Measurements from ENCODE around the gene RNU2-63P. TPM values are rescaled to one million over a fixed set of nuclear protein-coding genes. Genes with fewer than 3 reads are reported as not detected.
"Not testable (repeated sequence)": the region's sequence is repeated elsewhere in the genome, so short reads cannot be mapped to it uniquely, and the experiment has no call there.

RNU2-63P gene
- polyA plus RNA-seq, 4 donors, result 0.81 TPM; not detected in 3

DNA sequence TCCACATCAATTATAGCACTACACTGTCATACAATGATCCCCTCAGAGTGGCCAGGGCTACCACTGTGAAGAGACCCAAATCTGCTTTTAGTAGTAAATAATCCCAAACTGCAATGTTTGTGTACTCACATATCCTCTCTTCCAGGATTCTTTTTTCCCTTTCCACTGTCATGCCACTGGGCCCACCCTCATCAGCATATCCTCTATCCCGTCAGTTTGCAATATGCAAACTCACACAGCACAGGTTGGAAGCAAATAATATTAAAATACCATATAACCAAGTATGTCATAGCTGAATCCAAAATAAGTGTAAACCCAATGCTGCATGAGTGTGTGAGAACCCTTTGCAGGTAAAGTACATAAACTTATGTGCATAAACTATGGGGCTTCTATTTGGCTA lies 28.9 kb downstream of the RNU2-63P start:
- DNase-seq (ENCODE audit: low read depth in 4 of 4, low spot score in 3 of 4), result not testable (repeated sequence)

DNA sequence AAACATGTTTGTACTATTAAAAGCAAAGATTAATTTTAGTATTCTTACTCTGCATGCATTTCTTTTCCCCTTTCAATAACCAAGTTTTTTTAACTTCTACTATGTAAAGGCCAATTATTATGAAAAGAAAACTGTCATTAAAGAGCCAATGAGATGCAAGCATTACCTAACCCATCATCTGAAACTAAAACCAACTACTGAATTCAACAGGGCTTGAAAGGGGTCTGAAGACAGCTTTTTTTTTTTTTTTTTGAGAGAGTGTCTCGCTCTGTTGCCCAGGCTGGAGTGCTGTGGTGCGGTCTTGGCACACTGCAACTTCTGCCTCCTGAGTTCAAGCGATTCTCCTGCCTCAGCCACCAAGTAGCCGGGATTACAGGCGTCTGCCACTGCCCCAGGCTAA lies 30.4 kb downstream of the RNU2-63P start:
- not testable (repeated sequence) for DNase-seq (ENCODE audit: low read depth in 4 of 4, low spot score in 3 of 4)

GRCh38 chr2:87981182-87981581 lies 35.2 kb downstream of the RNU2-63P start:
- not testable (repeated sequence) for DNase-seq (ENCODE audit: low read depth in 4 of 4, low spot score in 3 of 4)

DNA sequence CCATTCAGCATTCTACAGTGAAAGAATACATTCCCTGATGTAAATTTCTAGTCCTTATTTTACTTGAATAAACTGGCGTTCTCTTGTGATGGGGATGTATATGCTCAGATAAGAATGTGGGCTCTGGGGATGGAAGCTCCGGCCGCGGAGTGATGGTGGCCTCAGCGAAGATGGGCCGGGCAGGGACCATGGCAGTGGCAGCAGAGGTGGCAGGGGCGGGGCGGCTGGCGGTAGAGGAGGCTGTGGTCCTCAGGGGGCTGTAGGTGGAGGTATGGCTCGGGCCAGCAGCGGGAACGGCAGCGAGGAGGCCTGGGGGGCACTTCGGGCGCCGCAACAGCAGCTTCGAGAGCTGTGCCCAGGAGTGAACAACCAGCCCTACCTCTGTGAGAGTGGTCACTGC lies 44.0 kb downstream of the RNU2-63P start:
- not testable (repeated sequence) for DNase-seq (ENCODE audit: low read depth in 4 of 4, low spot score in 3 of 4)

Other genes with a start within 250 kb of the RNU2-63P start
- gene RGPD2, start 190.8 kb downstream of the RNU2-63P start, polyA plus RNA-seq (ENCODE audit: insufficient read length in 4 of 4), result 1 to 10 TPM in 3 of 4 donors, under 1 TPM in 1; 0.72 to 2.1 (median 1.8) TPM
- gene KRCC1, start 39.2 kb upstream of the RNU2-63P start, polyA plus RNA-seq (ENCODE audit: insufficient read length in 4 of 4), result 10 to 100 TPM; 40.5 to 64.5 (median 57.1) TPM
- gene SMYD1, start 51.3 kb upstream of the RNU2-63P start, polyA plus RNA-seq (ENCODE audit: insufficient read length in 4 of 4), result not detected
- gene FABP1, start 111.5 kb upstream of the RNU2-63P start, polyA plus RNA-seq (ENCODE audit: insufficient read length in 4 of 4), result 10 to 100 TPM; 17.5 to 27.5 (median 22.6) TPM
- gene THNSL2, start 153.8 kb upstream of the RNU2-63P start, polyA plus RNA-seq (ENCODE audit: insufficient read length in 4 of 4), result 10 to 100 TPM; 13.4 to 46.5 (median 28.5) TPM

Measured in left renal pelvis (tissue), 4 donors.